HuH-7 (cell line): ENCODE measurements around the gene TSPAN2.

Source experiments
- DNase-seq: peaks from one replicate; pipeline ENCODE4 v3.0.0; 2011; ENCODE audit warnings: low spot score

The TSPAN2 gene

DNA sequence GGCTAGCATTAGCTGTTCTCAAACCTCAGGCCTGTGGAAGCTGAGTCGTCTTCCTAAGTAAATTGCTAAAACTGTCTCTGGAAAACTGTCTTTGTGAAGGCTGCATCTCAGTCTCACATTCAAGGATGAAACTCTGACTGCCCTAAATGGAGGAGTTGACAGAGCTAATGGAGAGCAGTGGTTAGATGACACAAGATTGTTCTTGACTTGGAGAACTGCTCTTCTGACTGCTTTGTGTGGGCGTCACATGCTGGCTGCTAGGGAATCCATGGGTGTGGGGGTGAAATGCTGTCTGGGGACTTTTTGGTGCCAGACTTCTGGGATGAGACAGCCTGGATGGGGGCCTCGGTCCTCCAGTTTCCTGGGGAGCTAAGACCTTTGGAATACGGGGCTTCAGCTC lies 24.5 kb upstream of the TSPAN2 start:
- DNase-seq, result no peak

DNA sequence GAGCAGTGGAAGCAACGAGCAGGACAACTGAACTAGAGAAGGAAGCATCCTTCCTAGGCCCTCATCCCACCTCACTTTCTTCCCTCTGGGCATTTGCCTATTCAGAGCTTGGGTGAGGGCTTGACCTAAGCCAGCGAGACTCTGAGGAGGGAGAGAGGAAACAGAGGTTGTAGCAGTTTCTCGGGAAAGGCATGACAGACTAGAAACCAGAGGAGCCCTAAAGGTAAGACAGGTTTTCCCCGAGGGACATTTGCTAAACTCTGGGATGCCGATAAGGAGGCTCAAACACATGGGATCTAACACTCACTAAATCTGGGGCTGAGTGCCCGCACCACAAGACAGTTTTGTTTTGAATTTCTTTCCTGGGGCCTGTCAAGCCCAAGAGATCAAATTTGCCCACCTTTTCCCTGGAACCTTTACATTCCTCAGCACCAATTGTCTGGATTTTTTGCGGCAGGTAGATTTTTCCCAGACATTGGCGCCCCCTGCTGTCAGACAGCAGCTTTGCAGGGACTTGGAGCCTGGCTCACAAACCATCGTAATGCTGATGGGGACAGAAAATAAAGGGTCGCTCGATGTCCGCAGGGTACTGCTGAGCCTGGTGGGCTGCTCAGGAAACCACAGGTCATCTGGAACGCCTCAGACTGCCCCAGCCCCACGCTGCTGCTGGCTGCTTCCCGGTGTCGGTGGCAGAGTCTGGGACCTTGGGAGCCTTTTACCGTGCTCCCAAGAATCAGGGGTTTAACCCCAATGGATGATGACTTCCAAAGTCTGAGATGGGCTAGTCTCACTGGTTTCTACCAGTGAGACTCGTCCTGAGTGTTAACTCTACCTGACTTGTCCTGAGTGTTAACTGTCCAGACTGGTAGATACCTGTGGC lies 23.4 kb upstream of the TSPAN2 start:
- DNase-seq, result no peak

DNA sequence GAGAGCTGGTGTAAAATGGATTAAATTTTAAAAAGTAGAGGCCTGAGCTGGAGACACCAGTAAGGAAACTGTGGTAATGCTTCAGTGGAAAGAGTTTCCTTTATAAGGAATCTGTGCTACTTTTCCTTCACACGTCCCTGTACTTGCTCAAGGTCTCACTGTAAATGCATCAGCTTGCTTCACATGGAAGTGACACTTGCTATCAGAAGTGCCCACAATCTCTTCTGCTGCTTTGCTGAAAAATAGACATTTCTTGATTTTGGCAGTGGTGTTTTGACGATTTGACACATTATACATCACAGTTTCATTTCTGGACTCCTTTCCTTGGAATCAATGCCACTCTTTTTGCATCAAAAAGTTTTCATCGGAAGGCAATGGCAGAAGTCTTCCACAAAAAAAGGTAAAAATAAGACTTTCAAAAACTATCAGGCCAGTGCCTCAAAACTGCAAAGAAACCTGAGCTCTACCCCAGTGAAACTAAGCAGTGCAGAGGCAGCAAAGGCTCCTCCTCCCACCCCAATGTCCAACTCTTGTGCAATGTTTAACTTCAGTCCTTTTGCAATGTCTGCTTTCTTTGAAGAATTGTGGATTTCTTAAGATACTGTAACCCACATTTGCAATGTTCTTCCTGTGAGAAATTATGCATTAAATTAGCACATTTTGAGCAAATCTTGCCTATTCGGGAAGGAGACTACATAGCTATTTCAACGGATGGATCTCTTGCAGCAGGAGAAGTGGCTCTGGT lies 18.4 kb upstream of the TSPAN2 start:
- no peak for DNase-seq

DNA sequence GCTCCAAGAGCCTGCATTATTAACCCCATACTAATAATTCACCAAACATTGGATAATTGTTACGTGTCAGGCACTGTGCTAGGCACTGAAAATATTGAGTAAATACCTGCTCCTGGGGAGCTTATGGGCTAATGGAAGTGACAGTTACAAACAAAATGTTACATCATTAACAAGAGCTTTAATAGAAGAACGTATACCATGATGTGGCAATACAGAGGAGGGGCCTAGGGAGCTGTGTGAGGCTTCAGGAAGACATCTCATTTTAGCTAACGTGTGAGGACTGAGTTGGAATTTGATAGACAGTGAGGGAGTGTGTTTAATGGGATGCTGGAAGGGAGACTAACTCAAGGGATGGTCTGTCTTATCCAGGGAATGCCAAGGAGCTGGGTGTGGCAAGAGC lies 16.5 kb upstream of the TSPAN2 start:
- DNase-seq, result no peak

DNA sequence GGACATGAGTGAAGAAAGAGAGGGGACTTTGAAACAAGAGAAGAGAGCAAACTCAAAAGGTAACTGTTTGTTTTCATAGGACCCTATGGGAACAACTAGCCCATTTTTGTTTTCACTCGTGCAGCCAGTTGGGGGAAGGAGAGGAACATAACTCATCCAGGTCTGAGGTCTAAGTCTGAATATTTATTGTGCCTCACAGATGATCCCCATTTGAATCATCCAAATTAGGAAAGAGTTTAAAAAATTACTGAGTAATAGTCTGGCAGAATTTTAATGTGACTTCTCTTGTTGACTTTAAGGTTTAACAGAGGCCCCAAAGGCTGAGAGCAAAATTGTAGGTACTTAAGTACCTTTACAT lies 10.4 kb upstream of the TSPAN2 start:
- no peak for DNase-seq

DNA sequence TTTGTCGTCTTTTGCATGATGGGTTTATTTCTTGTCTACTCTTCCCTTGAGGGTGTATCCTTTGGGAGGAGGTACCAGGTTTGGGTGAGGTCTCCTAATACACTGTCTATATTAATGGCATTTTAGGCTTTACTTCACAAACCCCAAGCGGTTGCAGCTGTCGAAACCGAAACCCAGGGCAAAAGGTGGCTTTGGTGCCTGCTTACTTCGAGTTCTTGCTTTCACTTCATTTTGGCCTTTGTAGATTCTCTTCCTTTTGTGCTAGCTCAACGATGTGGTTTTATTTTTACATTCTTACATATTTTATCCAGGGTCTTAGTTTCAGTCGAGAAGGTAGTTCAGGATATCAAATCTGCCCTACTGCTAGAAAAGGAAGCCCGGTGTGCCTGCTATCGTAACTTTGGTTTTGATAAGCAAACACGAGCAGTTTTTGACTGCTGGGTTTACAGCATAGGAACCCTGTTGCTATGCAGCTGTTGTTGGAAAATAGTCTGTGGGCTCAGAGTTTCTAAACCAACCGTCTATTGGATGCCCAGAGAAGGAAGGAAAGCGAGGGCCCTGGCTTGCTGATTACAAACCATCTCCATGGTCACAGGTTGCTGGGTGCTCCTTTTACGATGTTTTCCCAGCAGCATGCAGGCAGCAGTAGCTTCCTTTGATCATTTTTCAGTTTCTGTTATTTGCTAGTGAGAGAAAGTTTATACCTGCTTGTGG lies 9.8 kb upstream of the TSPAN2 start:
- no peak for DNase-seq

DNA sequence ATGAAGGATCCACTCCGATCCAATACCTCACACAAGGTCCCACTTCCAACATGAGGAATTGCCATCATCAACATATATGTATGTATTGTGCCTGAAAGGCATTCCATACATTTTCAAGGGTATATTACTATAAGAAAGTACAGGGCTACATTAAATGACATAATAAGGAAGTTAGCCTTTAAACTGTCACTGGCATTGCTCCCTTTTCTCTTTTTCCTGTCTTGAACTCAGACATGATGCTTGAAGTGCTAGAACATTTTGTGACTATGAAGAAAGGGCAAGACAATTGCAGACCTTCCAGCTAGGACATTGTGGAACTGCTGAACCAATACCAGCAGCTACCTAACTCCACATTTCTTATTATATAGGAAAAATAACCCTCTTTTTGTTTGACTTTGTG lies 2.9 kb upstream of the TSPAN2 start:
- no peak for DNase-seq

DNA sequence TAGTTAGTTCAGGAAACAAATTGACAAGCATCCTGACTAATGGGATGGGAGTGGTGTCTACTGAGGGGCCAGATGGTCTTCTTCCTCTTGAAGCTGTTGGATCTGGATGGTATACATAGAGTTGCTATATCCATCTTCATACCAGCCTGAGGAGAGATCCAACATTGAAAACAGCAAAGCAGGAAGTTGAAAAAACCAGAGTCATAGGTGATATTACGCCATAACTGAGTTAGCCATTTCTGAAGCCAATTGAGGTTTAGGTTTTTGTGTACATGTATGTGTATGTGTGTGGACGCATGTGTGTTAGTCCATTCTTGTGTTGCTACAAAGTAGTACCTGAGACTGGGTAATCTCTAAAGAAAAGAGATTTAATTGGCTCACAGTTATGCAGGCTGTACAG lies 2.3 kb upstream of the TSPAN2 start:
- no peak for DNase-seq

DNA sequence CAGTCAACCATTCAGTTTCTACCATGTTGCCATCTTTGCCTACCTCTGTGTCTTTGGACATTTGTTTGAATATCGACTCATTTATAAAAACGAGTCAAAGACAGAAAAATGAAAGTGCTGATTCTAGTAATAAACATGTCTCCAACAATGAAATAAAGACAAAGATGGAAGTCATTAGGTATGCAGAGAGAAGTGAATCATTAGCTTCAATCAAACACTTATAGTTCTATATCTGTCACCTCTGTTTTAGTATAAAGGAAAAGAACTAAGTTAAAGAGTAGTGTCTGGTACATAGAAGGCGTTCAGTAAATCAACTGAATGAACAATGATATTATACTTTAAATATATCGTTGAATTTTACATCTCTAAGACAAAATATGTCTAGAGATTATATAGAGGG lies 1.7 kb upstream of the TSPAN2 start:
- DNase-seq, result no peak

DNA sequence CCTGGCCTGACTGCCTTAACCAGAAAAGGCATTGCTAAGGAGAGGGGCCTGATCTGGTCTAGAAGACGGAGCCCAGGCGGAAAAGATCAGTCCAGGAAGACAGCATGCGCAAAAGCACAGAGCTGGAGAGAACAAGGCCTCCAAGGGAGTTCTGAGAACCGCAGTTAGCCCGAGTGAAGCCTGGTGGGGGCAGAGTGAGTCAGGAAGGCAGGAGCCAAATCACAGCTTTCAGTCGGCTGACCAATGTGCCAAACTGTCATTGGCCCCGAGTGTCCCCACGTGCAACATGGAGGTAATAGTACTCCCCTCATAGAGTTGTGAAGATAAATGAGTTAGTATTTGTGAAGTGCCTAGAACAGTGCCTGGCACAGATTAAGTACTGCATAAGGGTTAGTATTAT lies 1.2 kb upstream of the TSPAN2 start:
- DNase-seq, result no peak

DNA sequence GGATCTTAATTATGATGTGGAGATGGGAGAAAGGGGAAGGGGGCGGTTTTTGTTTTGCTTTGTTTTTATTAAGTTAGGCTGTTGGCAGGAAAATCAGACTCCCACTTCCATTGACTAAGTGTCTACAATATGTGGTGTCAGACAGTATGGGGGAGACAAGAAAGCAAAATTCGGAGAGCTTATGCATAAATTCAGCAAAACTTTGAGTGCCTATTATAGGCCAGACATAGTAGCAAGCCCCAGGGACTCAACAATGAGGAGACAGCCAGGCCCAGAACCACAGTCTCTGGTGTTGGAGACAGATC lies 835 bp upstream of the TSPAN2 start:
- no peak for DNase-seq

DNA sequence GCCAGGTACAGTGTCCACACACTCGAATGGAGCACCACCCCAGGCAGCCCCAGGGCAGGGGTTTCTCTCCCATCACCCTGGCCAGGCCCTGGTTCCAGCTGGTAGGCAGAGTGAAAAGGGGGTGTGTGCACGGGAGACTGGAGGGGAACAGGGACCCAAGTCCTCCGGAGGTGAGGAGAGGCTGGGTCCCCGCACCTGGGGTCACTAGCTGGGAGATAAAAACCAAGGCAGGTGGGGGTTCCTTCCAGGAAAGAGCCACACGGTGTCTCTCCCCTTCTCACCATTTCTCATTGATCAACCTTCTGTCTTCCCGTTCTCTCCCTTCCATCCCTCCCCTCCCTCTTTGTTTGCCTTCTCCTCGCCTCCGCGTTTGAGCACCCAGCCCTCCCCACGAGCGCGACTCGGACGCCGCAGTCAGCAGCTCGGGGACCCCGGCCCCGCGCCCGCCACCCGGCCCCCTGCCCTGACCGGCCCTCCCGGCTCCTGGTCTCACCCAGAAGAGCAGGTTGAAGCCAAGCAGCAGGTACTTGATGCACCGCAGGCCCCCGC lies 358 bp downstream of the TSPAN2 start:
- no peak for DNase-seq

DNA sequence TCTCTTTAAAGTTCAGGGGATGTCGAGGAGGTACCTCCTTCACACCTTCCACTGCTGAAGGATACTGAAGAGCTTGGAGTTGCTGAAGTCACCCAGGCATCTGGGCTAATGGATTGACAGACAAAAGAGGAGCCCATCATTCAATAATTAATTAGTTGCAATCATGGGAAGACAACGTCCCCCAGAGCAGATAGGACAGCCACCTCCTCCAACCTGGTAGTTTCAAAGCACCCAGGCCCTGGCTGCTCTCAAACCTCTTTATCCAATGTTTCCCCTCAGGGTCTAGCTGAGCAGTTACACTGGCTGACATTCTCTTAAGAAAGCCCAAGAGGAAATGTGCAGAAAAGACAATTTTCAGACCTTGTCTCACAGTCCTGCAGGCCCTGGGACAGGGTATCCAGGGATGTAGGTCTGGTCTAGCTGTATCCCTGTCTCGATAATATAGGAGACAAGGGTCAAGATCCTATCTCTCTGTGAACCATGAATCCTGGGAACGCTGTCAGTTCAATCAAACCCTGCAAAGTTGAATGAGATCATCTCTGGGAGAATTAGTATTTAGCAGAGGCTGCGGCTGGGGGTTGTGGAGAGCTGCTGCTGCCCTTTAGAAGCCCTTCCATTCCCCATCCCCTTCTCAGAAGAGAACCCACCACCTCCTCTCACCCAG lies 1.1 kb downstream of the TSPAN2 start:
- no peak for DNase-seq

DNA sequence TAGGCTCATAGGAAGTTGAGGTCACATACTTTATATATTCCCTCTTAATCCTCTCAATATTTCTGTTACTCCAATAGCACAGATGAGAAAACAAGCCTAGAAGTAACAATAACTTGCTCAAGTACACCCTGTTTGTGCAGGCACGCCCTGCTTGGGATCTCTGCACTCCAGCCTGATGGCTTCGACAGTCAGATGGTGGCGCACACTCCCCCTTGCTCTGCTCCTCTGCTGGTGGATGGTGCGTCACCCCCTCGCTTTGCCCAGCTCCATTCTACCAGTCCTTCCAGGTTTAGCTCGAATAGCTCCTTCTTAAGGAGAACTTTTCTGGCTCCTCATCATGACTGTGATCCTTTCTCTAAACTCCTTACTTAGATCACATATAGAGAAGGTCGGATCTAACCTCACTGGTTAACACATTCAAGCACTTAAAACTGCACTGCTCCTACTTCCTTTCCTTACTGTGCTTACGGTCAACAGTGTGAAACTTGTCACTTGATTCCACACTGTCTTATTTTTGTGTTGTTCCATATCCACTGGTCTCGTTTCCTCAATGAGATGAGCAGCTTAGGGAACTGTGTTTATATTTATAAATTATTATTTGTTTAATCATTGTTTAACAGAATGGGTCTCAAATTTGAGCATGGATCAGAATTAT lies 3.0 kb downstream of the TSPAN2 start:
- no peak for DNase-seq

DNA sequence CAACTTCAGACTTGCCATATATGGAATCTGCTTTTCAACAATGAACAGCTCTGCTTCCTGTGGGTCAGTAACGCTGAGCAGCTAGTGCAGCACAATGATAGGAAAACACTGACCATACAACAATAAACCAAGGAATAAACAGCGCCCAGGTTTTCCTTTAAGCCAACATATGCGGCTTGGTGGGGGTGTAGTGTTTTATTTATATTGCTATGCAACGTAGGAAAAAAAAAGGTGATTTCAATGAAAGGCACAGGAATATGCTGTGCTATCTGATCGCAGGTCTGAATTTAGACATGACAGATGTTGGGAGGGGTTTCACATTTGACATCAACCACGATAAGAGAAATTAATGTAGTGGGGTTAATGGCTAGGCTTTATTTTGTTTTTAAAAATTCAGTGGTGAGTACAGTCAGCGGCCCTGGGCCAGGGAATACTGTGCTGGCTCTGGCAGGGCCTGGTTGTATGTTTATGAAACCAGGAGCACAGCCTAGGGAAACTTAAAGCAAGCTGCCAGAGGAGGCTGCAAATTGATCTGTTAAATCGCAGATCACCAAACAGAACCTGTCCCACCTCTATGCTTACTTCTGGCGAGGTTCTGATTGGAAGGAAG lies 4.3 kb downstream of the TSPAN2 start:
- DNase-seq, result no peak

DNA sequence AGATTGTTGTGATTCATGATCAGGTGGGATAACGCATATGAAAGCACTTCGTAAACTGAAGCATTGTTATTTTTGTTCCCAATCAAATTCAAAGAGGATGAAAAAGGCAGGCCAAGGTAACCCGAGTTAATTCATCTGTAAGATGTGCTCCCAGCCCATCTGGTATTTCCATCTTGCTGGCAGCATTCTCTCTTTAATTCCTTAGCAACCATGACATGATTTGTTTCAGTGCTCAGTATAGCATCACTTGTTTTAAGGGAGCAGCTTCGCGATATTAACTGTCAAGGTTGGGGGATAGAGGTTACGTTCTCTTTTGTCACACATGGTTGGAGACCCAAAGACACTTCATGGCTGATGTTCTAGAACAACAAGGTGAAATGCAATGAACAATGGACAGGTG lies 6.4 kb downstream of the TSPAN2 start:
- no peak for DNase-seq

DNA sequence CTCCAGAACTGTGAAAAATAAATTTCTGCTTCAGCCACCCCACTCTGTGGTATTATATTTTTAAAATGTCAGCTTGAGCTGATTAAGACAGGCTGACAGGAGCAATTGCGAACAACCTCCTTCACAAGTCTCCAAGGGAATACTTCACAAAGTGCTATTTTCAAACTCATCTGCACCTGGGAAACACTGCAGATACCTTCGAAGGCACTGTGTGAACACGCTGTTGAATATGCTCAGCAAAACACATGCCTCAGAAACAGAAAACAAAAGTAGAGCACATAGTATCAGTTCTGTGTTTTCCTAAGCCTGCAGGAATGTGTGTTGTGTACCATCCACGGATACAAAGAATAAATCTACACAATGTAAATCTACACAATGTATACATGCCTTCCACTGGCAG lies 10.6 kb downstream of the TSPAN2 start:
- no peak for DNase-seq

DNA sequence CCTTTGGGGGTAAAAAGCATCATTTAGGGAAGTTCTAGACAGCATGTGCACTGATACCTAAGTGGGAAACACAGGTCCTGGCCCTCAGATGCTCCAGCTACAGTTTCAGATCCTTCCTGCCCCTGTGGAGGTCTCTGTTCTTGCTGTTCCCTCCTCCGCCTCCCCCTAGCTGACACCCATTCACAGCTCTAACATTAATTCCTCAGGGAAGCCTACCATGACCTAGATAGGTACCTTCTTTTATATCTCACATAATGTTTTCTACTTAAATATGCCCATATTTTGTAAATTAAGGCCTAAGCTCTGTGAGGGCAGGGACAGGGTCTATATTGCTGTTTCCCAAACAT lies 11.3 kb downstream of the TSPAN2 start:
- DNase-seq, result no peak

DNA sequence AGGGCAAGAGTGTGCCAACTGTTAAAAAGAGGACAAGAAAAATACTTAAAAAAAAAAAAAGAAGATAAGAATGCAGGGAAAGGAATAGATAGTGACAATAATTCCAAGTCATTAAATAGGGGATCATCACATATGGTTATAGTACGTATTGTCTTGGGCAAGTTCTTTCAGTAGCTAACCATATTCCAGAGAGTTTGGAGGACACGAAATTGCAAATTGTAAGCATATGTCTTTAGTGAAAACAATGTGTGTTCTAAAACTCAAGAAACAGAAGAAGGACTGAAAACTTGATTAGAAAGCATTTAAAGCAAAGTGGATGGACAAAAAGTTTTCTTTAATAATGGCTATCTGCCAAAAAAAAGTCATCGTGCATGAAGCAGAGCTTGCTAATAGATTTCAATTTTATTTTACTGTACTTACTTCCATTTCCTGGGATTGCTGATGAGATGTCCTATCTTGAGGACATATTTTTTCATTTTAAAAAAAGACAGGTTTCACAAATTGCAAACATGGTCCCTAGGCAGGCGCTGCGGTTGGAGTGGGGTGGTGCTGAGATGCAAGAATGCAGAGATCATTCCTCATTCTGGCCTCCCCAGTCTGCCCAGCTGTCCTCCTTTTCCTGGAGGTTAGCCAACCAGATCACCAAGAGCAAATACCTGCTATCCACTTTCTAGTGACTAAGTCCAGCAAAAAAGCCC lies 11.9 kb downstream of the TSPAN2 start:
- no peak for DNase-seq

DNA sequence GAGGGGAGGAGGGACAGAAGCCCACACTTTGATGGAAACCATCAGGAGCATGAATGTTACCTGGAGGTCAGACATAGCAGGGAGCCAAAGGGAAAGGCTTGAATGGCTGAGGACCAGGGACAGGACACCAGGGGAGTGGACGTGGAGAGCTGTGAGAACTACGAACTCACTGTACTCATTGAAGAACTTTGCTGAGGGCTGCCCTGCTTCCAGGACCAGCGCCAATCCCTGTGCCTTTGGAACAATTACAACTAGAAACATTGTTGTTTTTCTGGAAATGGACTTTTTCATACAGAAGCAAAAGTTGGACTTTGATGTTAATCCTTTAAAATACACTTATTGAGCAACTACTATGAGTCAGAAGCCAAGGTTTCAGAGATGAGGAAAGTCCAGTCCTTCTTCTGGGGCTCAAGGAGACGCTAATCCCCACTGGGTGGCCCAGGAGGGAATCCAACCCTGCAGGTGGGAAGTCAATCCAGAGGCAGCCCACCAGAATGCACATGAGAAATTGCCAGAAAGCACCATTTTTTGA lies 12.9 kb downstream of the TSPAN2 start:
- DNase-seq, result no peak
